GM10847 (cell line): ENCODE measurements around the gene RLN2.

Experiments
- POLR2A ChIP-seq: IDR thresholded peaks from 2 replicates; pipeline ENCODE4 v1.6.1; 2011; ENCODE audit not compliant: insufficient read length; ENCODE audit errors: extremely low read depth

Gene RLN2

DNA sequence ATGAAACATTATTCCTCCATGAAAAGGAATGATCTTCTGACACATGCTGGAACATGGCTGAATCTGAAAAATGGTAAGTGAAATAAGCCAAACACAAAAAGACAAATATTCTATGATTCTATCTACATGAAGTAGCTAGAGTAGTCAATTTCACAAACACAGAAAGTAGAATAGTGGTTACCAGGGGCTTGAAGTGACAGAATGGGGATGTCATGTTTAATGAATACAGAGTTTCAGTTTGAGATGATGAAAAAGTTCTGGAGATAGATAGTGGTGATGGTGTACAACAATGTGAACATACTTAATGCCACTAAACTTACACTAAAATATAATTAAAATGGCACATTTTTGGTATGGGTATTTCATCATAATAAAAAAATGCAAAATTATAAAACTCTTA, 18.3 kb downstream of the RLN2 start:
- no peak for TF ChIP-seq POLR2A

GRCh38 chr9:5278486-5278885, 26.0 kb downstream of the RLN2 start:
- no peak for TF ChIP-seq POLR2A

- no peak for TF ChIP-seq POLR2A
Measured at GRCh38 chr9:5274770-5275169, 29.7 kb downstream of the RLN2 start.

DNA sequence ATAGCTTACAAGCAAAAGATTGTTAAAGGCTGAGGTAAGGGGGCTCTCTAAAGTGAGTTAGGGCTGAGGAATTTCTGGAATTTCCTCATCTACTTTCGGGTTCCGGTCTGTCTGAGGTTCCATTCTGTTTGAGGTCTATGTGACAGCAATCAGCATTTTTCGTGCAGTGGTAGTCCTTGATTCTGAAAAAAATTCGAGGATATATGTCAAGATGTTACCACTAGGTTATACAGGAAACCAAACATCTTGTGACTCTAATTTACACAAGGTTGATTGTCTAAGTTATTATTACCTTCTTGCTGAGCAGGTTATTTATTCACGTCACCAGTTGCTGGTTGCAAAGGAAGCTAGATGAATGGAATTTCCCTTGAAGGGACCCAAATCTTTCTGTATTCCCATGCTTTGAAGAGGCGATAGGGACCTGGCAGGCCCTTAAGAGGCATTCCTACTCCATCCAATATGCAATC, 35.2 kb downstream of the RLN2 start:
- no peak for TF ChIP-seq POLR2A

DNA sequence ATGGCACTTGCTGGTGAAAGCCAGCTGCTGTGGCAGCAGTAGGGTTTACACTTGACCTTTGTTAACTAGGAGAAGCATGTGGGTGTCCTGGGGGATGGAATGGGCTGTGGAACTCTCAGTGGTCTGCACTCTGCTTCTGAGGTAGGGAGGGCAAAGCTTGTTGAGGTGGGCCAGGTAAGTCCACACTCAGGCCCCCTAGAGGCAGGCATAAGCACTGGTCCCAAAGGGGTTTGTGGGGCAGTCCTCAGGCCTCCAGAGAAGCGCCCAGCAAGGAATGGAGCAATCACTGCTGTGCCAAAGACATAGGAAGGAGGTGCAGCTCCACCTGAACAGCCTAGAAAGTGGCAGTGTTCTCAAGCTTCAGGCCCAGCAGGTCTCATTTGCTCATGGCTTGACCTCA, 38.6 kb downstream of the RLN2 start:
- TF ChIP-seq POLR2A, result no peak

- TF ChIP-seq POLR2A, result no peak
Measured at GRCh38 chr9:5264219-5264595, 40.3 kb downstream of the RLN2 start.

DNA sequence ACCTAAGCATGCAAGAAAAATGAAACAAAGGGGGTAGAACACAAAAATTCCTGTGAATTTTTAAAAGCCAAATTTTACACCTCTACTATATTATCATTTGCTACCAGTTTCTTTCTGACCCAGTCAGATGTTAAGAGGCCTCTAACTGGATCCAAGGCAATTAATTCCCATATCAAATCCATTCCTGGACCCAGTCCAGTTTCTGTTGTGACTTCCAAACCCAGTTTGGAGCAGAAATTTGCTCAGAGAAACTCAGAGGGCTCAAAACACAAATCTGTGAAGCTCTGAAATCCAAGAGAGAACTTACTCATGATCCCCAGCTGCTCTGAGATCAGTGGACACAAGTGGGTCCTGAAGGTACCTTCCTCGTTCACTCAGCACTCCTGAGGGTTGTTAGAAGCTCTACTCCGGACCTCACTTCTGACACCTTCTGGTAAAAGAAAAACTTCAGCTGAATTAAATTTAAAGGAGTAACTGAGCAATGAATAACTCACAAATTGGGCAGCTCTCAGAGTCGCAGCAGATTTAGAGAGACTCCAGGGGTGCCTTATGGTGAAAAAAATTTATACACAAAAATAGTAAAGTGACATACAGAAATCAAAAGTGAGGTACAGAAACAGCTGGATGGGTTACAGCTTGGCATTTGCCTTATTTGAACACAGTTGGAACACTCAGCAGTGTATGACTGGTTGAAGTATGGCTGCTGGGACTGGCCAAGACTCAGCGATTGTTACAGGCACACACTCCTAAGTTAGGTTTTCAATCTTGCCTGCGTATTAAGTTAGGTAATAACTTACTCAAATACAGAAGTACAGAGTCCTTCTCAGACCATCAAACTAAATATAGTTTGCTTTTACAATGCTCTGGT, 40.9 kb downstream of the RLN2 start:
- no peak for TF ChIP-seq POLR2A
